Measurements from ENCODE around the gene TP53I11. TPM values are rescaled to one million over a fixed set of nuclear protein-coding genes. Genes with fewer than 3 reads are reported as not detected.

TP53I11 gene
- total RNA-seq, 1 donor from 2014 or later = 19.8 TPM

DNA sequence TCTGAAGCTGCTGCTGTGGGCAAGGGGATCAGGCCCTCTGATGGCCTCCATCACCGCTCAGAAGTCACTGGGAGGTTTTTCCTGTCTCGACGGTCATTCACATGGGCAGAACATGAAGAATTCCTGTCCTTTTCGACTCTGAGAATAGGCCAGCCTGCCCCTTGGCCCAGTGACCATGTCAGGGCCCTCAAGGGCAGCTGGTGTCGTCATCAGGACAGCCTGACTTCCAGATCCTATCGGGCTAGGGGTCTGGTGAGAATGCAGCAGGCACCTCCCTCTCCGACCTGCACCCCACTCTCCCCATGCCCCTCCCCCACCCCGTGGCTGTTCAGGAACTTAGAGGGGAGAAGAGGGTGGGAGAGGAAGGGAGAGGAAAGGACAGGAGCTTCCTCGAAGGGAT is 3.6 kb downstream of the TP53I11 start:
- H3K36me3 ChIP-seq (ENCODE audit: control insufficient read depth, insufficient read depth, low read length) = no peaks in the 10 kb centered on the region
- H3K4me3 ChIP-seq (ENCODE audit: low read depth, low read length) = no peak overlapping the region
- no peak for TF ChIP-seq CTCF (IDR thresholded peaks at IDR 0.05; ENCODE audit: insufficient read depth, low read length, poor library complexity, severe bottlenecking)
- no peak for DNase-seq (ENCODE audit: low read depth)
- H3K27me3 ChIP-seq (ENCODE audit: control insufficient read depth, insufficient read depth, low read length) = no peaks in the 10 kb centered on the region

- no peak for TF ChIP-seq CTCF (IDR thresholded peaks at IDR 0.05; ENCODE audit: insufficient read depth, low read length, poor library complexity, severe bottlenecking)
- no peak for DNase-seq (ENCODE audit: low read depth)
- H3K27me3 ChIP-seq (ENCODE audit: control insufficient read depth, insufficient read depth, low read length) = no peaks in the 10 kb centered on the region
- no peak overlapping the region for H3K4me3 ChIP-seq (ENCODE audit: low read depth, low read length)
- no peaks in the 10 kb centered on the region for H3K36me3 ChIP-seq (ENCODE audit: control insufficient read depth, insufficient read depth, low read length)
These were observed 4.4 kb downstream of the TP53I11 start for GRCh38 chr11:44946263-44946662.

- no peak for DNase-seq (ENCODE audit: low read depth)
- TF ChIP-seq CTCF (IDR thresholded peaks at IDR 0.05; ENCODE audit: insufficient read depth, low read length, poor library complexity, severe bottlenecking) = no peak
- H3K36me3 ChIP-seq (ENCODE audit: control insufficient read depth, insufficient read depth, low read length) = no peaks in the 10 kb centered on the region
- H3K4me3 ChIP-seq (ENCODE audit: low read depth, low read length) = no peak overlapping the region
- no peaks in the 10 kb centered on the region for H3K27me3 ChIP-seq (ENCODE audit: control insufficient read depth, insufficient read depth, low read length)
These were observed 5.0 kb downstream of the TP53I11 start for GRCh38 chr11:44945666-44946065.

GRCh38 chr11:44944853-44945235 is 5.8 kb downstream of the TP53I11 start:
- DNase-seq (ENCODE audit: low read depth) = no peak
- Histone ChIP-seq H3K36me3 (ENCODE audit: control insufficient read depth, insufficient read depth, low read length) (no peaks in the 10 kb centered on the region), H3K4me3 (ENCODE audit: low read depth, low read length) (no peak overlapping the region), H3K27me3 (ENCODE audit: control insufficient read depth, insufficient read depth, low read length) (no peaks in the 10 kb centered on the region)
- TF ChIP-seq CTCF (IDR thresholded peaks at IDR 0.05; ENCODE audit: insufficient read depth, low read length, poor library complexity, severe bottlenecking) = no peak

DNA sequence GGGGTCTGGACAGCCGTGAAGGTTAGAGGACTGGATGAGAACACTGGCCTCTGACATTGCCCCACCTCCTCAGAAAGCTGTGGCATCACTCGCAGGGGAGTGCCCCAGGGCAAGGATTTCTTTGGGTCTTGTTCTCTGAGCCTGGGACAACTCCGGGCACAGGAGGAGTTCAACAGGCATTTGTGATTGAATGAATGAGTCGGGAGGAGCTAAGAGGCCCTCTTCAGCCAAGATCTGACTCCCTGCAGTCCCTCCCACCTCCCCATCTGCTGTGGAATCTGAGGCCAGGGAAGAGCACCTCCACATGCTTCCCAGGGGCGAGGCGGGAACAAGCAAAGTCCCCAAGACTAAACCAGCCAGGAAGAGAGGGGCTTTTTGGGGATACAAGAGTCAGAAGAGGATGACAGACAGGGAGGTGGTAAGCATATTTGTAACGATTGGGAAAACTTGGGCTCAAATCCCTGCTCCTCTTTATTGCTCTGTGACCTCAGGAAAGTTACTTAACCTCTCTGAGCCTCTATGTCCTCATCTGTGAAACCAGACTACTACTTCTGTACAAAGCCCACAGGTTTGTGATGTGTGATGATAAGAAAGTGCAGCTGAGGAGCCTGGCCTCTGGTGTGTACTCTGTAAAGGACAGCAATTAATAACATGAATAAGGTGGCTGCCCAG is 6.4 kb downstream of the TP53I11 start:
- H3K36me3 ChIP-seq (ENCODE audit: control insufficient read depth, insufficient read depth, low read length) = no peaks in the 10 kb centered on the region
- no peak overlapping the region for H3K4me3 ChIP-seq (ENCODE audit: low read depth, low read length)
- no peaks in the 10 kb centered on the region for H3K27me3 ChIP-seq (ENCODE audit: control insufficient read depth, insufficient read depth, low read length)
- DNase-seq (ENCODE audit: low read depth) = no peak
- TF ChIP-seq CTCF (IDR thresholded peaks at IDR 0.05; ENCODE audit: insufficient read depth, low read length, poor library complexity, severe bottlenecking) = no peak

DNA sequence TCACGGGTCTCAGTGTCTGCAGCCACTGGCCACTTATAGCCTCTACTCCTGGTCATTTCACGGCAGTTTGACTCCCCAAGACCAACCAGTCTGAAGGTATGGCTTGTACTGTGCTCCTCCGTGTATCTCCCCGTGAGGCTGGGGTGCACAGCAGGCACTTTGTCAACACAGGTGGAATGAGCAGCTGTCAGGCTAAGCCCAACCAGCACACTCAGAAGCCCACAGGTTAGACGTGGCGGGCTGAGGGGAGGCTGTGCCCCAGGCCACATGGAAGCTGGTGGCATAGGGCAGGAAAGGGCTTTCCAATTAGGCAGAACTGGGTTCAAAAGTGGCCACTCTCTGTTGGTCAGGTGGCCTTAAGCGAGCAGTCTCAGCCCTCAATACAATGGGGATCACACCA is 7.0 kb downstream of the TP53I11 start:
- no peaks in the 10 kb centered on the region for H3K36me3 ChIP-seq (ENCODE audit: control insufficient read depth, insufficient read depth, low read length)
- DNase-seq (ENCODE audit: low read depth) = no peak
- TF ChIP-seq CTCF (IDR thresholded peaks at IDR 0.05; ENCODE audit: insufficient read depth, low read length, poor library complexity, severe bottlenecking) = no peak

More for the DNA sequence above, 7.0 kb downstream of the TP53I11 start:
- H3K27me3 ChIP-seq (ENCODE audit: control insufficient read depth, insufficient read depth, low read length) = no peaks in the 10 kb centered on the region
- H3K4me3 ChIP-seq (ENCODE audit: low read depth, low read length) = no peak overlapping the region

Data from kidney epithelial cell (primary cell).